Stimulated activated CD8-positive, alpha-beta memory T cell treated with anti-CD3 and anti-CD28 coated beads, Interleukin-12 subunit alpha, Interleukin-12 subunit beta, amount 100 ng/mL, for 24 hours (primary cell): ENCODE measurements around the gene AUTS2.

Experiments
- DNase-seq: peaks from one replicate; pipeline ENCODE4 v3.0.0-alpha.2; 2020; ENCODE audit errors: extremely low read depth

AUTS2 gene

DNA sequence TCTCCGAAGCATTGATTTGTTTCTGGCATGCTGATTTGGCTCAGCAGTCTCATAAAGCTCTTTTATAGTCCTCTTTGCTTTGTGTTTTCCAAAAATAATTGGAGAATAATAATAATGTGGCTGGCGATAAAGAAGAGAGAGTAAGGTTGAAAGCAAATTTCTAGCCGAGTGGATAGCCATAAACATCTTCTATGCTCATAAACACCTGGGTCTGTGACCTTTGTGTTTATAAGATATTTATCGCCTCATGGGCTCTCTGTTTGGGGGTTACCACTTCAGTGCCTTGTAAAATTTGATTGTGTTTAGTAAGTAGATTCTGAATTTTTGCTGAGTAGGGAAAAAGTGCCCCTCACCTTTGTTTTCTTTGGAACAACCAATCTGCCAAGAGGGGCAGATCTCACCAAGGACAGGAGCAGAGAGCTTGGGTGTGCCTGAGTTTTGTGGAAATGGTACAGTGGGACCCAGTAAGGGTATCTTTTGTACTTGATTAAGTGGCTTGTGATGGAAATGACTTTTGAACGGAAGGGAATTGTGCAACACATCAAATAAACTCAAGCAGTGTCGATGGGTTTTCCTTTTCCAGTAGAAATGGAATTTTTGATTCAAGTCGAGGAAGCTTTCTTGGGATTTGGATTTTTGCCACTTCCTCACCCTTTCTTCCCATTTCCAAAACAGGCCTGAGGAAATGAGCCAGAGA lies 220.5 kb downstream of the AUTS2 start:
- no peak for DNase-seq

DNA sequence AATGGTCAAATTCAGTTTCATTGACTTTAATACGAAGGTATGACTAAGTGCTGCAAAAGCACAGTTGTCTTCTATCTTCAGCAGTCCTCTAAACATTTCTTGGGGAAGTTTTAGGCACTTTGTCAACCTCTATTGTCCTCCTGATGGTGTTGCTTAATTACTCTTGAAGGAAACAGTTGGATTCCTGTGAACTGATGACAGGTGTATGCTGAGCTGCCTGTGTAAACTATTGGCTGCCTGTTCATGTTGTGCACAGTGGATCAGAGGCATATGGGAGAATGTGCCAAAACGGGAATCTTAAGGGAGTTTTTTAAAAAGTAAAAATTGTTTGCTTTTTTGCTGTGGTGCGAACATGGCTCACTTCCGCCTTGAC lies 221.0 kb downstream of the AUTS2 start:
- no peak for DNase-seq

DNA sequence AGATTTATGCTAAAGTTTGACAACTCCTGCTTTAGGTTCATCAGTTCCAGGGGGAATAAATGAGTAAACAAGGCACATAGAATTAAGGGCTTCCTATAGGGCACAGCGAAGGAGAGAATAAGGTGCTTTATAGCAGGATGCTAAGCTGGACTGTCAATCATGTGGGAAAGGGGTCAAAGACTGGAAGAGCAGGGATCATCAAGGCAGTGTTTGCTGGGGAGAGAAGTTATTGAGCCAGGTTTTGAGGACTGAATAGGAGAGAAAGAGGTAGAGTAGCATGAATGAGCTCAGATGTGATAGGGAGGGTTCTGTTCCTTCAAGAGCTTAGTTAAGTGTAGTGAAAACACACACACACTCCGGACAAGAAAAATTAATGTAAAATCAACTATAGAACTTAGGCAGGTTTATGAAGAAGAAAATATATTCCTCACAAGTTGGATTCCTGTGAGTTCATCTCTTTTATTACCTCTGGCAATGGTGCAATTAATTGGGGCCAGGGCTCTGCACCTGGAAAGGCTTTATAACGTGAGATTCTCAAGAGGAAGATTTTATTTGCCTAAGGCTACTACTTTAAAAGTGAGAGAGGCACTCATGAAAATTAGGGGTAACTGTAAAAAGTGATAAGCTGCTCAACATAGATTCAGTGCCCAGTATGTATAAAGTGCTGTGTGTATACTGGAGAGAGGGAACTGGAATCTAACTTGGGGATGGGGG lies 222.4 kb downstream of the AUTS2 start:
- no peak for DNase-seq

DNA sequence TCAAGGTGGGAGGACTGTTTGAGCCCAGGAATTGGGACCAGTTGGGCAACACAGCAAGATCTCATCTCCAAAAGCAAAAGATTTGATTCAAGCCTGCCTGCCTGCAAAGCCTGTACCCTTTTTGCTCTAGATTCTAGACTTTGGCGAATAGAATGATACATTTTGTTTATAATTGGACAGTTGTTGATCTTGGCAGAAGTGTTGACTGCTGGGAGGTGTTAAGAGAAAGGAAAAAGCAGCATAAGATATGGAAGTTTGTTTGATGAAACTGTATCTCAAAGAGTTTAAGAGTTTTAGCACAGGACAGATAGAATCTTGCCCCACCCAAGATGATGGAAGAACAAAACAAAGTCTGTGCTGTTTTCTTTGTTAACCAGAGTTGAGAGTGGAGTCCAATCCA lies 224.1 kb downstream of the AUTS2 start:
- DNase-seq, result no peak

GRCh38 chr7:69823151-69823744 lies 225.0 kb downstream of the AUTS2 start:
- no peak for DNase-seq

- DNase-seq, result no peak
These were observed 227.1 kb downstream of the AUTS2 start for GRCh38 chr7:69825113-69825972.

DNA sequence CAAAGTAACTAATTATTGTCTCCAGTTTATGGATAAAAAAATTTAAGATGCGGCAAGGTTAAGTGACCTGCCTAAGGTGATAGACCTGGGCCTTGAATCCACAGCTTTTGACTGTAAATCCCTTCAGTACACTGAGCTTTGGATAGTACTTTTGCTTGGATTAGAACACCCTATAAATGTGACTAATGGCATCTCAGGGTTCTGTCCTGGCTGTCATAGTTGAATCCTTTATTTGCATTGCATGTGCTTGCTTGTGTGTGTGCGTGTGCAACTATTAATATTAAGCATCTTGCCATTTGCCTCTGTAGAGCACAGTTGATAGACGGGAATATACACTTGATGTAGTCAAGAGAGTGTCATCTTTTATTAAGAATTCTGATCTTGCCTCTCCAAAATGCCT lies 228.0 kb downstream of the AUTS2 start:
- no peak for DNase-seq

DNA sequence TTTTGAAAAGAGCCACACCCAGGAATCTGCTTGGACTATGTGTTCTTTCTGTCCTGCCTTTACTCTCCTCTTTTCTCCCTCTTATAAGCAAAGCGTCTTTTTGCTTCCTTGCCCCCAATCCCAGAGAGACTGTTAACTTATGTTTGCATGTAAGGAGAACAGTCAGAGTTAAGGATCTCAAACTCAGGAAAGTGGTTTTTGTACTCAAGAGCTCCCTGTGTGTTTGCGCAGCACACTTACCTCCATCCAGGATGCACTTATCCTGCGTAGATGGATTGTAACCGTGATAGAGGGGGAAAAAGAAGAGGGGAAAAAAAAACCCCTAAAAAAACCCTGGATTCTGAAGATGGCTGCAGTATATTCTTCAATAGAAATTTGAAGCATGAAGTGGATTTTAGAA lies 228.9 kb downstream of the AUTS2 start:
- DNase-seq, result no peak

- DNase-seq, result no peak
These were observed 229.3 kb downstream of the AUTS2 start for GRCh38 chr7:69827558-69827957.

DNA sequence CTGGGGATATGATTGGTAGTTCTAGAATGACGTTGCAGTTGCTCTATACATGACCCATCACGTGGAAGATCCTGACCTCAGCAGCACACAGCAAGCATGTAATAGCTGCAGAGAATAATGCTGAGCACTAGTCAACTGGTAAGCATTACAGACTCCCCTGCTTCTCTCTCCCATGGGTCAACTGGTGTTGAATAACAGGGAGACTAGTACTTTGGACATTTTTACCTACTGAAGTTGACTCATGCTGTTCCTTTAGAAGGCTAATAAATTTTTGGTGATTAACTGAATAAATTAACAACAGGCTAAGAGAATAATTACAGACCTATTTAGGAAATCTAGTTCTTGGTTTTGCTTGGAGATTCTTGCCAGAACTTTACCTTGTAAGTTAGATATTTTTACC lies 234.1 kb downstream of the AUTS2 start:
- no peak for DNase-seq

DNA sequence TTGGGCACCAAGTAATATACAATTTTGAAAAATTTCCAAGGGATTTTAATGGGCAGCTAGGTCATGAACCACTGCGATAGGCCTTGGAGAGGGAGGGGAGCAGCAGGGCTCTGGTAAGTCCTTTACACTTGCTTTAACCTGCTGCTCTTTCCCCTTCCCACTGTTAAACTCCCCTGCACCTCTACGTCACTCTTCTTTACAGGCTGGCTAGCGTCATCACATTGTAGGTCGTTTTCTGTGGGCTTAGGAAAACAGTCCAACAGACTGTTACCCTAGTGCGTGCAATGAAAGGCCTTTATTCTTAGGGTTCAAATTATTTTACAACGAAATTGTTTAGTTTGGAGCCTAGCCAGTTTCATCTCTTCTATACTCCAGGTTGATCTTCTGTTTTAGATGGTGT lies 235.7 kb downstream of the AUTS2 start:
- DNase-seq, result no peak

- no peak for DNase-seq
These were observed 238.4 kb downstream of the AUTS2 start for GRCh38 chr7:69836702-69837101.

DNA sequence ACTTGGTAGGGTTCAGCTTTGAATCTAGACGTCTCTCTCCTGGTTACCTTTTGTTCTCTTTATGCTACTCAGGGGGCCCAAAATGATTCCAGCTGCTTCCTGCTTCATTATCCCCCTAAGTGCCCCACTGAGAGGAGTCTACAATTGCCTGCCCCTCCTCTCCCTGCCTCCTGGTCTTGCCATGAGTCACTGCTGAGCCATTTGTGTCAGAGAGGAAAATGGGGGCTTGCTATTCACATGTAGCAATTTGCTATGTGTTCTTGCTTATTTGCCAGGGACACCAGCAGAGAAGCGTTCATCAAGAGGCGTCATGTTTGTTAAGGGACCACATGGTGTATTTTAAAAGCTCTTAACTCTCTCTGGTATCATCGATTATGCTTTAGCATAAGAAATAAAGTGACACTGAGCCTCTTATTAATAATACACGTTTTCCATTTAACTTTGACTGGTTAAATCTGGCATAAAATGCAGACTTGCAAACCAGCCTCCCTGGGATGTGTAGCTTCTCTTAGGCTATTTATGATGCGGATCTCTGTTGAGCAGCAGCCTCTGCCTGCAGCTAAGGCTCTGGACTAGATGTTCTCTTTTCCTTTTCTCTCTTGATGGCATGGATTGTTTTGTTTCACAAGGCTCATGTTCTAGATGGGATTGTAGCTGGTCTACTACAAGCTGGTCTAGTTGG lies 239.3 kb downstream of the AUTS2 start:
- DNase-seq, result no peak

GRCh38 chr7:69839782-69840181 lies 241.5 kb downstream of the AUTS2 start:
- no peak for DNase-seq

DNA sequence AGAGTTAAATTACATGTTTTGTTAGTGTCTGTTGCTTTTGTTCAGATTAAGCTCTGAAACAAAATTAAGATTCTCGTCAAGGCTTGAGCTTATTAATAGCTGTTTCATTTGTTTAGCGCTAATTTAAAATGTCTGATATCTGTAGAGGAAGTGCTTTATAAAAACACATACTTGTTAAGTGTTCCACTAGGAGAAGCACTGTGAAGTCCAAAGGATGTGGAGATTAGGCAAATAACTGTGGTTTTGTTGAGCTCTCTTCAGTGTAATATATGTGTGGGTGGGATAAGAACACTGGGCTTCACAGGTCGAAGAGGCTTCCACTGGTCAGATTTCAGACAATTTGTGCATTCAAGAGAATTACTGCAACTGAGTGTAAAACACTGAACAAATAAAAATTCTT lies 242.0 kb downstream of the AUTS2 start:
- DNase-seq, result no peak

GRCh38 chr7:69843653-69844052 lies 245.4 kb downstream of the AUTS2 start:
- DNase-seq, result no peak

- DNase-seq, result no peak
These were observed 246.1 kb downstream of the AUTS2 start for GRCh38 chr7:69844264-69844868.

DNA sequence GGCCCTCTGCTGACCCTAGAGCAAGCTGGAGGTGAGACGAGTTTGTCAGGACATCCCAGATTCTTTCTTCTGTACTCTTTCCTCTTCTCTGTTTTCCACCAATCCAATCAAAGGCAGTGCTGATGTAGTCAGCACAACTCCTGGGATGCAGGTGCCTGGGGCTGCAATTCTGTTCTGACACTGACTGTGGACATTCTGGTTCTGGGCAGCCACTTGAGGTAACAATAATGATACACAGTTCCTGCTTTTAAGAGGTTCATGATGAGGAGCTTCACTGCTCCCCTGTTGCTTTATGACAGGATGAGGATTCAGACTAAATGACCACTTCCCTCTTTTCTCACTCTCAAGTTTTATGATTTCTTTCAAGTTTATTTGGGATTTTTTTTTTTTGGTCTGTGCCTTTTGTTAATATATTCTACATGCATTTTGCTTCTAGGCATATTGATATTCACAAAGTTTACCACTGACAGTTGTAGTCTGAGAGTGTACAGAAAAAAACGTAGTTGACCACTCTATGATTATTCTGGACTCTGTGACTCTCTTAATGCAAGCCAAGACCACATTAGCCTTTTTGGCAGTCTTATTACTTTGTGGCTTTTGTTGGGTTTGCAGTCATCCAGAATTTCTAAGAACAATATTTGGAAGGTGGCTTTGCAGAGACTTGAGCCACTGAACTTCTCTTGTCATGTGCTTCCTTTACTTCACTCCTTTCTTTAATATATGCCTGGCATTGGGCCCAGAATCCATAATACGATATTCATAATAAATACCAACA lies 247.6 kb downstream of the AUTS2 start:
- DNase-seq, result no peak

DNA sequence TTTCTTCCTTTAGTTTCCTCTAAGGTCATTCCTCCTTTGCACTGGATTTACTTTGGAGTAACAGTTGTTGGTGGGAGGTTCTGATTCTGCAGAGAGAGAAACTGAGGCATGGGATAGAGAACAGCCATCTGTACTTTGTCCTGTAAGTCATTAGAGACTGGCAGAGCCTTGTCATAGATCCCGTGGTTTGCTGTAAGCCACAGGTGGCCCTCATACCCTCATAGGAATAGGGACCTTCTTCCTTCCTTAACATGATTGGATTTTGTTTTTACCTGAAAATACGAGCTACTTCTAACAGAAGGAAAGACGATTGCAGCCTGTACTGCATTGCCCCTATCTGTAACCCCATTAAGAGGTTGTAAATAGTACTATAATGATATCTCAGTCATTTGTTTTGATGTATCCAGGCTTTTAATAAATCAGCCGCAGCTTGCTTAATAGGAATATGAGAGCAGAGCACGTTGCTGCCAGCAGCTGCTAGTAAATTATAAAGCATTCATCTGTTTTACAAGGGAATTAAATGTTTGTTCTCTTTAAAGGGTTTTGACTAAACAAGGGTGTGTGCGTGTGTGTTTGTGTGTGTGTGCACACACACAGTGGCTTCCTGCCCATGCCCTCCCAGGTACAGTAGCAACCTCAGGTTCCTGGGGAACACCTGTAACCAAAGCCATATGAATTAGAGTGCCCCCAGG lies 249.8 kb downstream of the AUTS2 start:
- DNase-seq, result no peak

- no peak for DNase-seq
These were observed 251.0 kb downstream of the AUTS2 start for GRCh38 chr7:69849268-69849667.
